ENCODE results near the gene ZNF485.
"Not testable (repeated sequence)": the region's sequence is repeated elsewhere in the genome, so short reads cannot be mapped to it uniquely, and the experiment has no call there.

ZNF485 gene

GRCh38 chr10:43607199-43607573, 948 bp downstream of the ZNF485 start:
- DNase-seq, result no peak

DNA sequence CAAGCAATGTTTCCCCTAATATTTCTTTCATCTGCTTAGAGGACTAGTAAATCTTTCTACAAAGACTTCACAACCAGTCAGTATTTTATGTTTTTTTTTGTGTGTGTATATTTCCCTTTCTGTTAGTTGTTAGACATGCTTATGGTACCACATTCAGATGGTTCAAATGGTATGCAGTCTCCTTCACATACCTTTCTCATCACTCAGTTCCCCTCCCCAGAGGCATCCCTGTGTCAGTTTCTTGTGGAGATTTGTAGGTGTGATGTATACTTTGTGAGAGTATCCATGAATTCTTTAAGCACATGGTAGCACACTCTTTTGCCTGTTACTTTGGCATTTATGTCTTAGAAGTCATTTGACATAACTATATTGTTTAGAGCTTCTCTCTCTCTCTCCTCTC, 4.4 kb downstream of the ZNF485 start:
- no peak for DNase-seq

GRCh38 chr10:43616697-43617370, 10.6 kb downstream of the ZNF485 start:
- DNase-seq, result no peak

- DNase-seq, result no peak
These were observed 13.1 kb downstream of the ZNF485 start for GRCh38 chr10:43619368-43619767.

- no peak for DNase-seq
These were observed 15.8 kb downstream of the ZNF485 start for GRCh38 chr10:43622038-43622437.

DNA sequence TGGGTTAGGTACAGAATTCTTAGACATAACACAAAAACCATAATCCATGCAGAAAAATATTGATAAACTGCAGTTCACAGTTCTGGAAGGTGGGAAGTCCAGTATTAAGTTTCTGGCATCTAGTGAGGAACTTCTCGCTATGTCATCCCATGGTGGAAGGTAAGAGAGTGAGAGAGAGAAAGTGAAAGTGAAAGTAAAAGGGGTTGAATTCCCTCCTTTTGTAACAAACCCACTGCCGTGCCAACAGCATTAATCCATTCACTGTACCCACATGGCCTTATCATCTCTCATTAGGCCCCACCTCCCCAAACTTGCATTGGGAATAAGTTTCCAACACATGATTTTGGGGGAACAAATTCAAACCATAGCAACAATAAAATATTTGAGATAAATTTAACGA, 17.1 kb downstream of the ZNF485 start:
- no peak for DNase-seq

DNA sequence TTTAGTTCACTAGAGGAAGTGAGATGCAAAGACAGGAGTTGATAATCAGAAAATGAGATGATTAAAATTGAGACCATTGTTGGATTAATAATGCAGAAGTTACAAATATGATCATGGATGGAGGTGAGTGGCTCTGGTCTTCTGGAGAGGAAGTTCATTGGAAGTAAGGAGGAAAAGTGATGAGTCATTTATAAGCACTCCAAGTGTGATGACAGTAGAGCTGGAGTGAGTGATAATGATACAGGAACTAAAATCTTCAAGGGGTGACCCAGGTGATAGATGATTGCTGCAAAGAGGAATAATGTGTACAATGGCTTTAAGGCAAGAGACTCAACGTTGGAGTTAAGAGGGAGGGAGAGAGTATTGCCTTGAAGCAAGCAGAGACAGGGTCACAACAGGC, 21.7 kb downstream of the ZNF485 start:
- DNase-seq, result no peak

DNA sequence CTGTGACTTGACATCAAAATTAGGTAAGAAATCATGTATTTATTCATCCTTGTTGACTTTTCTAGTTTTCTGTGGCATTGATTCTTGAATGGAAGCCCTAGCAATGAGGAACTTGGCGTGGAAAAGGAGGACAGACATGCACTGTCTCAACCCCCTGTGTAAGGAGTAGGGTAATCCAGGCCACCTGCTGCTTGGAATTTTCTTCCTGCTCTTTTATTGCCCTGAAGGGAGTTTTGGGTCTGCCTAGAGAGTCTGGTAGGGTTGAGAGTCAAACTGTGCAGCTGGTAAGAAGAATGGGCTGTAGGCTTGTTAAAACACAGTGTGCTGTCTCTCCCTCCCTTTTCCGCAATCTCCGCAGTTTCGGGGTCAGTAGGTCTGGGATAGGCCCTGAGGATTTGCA, 22.7 kb downstream of the ZNF485 start:
- no peak for DNase-seq

GRCh38 chr10:43635816-43636215, 29.6 kb downstream of the ZNF485 start:
- DNase-seq, result not testable (repeated sequence)

- no peak for DNase-seq
These were observed 34.4 kb downstream of the ZNF485 start for GRCh38 chr10:43640603-43641002.

DNA sequence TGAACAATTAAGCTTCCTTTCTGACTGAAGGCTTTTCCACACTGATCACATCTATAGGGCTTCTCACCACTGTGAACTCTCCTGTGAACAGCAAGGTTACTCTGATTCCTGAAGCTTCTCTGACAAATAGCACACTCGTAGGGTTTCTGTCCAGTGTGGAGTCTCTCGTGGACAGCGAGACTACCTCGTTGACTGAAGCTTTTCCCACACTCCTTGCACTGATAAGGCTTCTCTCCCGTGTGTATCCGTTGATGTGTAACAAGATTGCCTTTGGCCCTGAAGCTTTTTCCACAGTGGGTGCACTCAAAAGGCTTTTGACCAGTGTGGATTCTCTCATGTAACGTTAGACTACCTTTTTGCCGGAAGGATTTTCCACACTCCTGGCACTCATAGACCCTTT, 38.0 kb downstream of the ZNF485 start:
- DNase-seq, result no peak

GRCh38 chr10:43645866-43646265, 39.6 kb downstream of the ZNF485 start:
- no peak for DNase-seq

GRCh38 chr10:43647576-43647975, 41.3 kb downstream of the ZNF485 start:
- no peak for DNase-seq

DNA sequence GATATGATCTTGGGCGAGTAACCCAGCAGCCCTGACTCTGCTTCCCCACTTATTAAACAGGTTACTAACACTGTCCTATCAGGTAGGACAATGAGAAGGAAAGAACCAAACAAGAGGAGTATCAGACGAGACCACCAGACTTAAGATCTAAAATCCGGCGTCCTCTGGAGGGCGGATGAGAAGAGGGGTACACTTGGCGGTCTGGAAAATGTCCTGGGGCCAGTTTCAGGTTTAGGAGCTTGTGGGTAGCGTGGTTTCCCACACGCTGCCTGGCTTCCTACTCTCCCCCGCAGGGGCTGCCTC, 41.8 kb downstream of the ZNF485 start:
- DNase-seq, result no peak

DNA sequence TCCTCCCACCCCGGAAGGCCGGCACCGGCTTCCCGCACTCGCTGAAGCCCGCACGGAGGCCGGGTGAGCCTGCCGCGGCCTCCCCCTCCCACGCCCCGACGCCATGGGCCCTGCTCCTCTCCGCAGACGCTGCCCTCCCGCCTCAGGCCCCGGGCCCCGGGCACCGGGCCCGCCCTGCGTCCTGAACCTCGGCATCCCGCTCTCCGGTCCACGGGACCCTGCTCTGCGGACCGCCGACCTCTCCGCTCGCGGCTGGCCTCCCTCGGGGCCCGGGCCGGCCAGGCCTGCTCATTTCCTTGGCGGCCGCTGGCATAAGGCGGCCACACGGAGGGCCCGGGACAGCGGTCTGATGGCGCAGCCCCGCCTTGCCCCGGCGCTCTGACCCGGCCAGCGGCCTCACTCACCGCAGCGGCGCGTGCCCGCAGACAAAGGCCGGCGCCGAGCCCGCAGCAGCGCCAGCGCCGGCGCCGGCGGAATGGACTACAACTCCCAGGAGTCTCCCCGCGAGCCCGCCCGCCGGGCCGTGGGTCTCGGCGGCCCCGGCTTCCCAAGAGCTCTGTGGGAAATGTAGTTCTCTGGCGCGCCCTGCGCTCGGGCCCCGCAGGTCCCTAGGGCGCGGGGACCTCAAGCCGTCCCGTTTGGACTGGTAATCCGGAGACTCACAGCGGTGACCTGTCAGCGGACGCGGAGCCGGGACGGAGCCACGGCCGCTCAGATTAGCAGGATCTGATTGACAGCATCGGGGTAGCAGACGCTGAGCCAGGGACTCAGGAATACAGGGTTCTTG, 42.4 kb downstream of the ZNF485 start, which contains the start of gene ZNF32:
Gene ZNF32 (minus strand): TSS at position 484 of the 787 bp plus-strand sequence. CDS start 2,748 bp downstream, outside the sequence.
- peak; percentile 59 for DNase-seq

DNA sequence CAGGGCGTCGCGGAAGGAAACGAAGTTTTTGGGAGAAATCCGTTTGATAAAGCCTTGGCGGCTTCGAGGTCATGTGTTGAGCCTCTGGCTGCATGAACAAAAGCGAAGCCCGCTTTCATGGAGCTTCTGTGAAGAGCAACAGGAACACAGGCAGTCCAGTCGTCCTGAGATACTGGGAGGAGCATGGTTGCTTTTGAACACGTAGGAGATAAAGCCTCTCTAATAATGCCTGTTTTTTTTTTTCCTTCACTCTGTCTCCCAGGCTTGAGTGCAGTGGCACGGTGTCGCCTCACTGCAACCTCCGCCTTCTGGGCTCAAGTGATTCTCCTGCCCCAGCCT, 42.9 kb downstream of the ZNF485 start:
- no peak for DNase-seq

DNA sequence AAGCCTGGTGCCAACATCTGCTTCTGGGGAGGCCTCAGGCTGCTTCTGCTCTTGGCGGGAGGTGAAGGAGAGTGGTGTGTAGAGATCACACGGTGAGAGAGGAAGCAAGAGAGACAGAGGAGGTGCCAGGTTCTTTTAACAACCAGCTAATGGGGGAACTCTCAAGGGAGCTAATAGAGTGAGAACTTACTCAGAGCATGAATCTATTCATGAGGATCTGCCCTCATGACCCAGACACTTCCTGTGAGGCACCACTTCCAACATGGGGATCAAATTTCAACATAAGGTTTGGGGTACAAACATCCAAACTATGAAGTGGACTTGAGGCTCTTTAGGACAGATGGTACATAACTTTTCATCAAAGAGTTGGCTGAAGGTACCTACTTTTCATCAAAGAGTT, 47.5 kb downstream of the ZNF485 start:
- DNase-seq, result no peak

- DNase-seq, result no peak
These were observed 49.1 kb downstream of the ZNF485 start for GRCh38 chr10:43655311-43655710.

- DNase-seq, result no peak
These were observed 52.0 kb downstream of the ZNF485 start for GRCh38 chr10:43658227-43658626.

- DNase-seq, result no peak
These were observed 58.8 kb downstream of the ZNF485 start for GRCh38 chr10:43665054-43665453.

DNA sequence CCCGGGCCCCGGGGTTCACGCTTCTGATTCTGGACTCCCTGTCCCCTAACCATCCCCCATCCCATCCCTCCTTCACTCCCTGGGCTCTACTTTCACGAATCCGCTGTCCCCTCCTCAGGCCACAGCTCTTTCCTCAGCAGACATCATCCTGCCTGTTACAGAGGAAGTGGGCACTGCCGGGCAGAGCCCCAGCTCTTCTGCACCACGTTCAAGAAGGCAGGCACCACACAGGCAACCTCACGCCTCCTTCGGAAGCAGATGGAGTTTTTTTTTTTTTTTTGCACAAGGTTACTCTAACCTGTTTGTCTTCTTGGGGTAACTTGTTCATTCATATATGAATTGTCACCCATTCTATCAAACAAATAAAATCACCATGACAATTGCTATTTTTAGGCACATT, 60.3 kb downstream of the ZNF485 start:
- DNase-seq, result no peak

DNA sequence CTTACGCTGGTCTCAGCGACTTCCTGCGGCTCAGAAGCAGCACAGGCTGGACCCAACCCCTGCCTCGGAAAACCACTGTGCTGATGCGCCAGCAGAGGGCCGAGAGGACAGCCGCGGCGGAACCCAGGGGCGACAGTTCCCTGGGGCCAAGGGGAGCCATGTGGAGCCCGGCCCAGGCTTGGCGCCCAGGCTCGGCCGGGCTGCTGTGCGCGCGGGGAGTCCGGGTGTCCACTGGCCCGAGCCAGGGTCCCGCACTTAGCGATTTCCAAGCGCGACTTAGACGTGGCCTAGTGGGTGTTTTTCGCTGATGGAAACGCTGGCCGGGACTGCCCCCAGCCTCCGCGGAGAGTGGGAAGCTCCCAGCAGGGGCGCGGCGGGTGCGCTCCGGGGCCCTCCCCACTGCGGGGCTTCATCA, 61.1 kb downstream of the ZNF485 start:
- DNase-seq, result no peak

Data from KG1 (cell line).